OCI-LY1 (cell line): ENCODE results near the gene KIF20B.

Experiments used
- H2AFZ ChIP-seq: fragments of 200-600 bp; sonication (generic), shearing (Covaris generic); 2 replicates; pipeline ENCODE4 v1.6.0; 2014; ENCODE audit warnings: antibody characterized with exemption, mild to moderate bottlenecking, low read length
- H3F3A ChIP-seq: fragments of 200-600 bp; sonication (generic), shearing (Covaris generic); 2 replicates; pipeline ENCODE4 v1.6.0; 2014; ENCODE audit warnings: mild to moderate bottlenecking, antibody characterized with exemption, low read length, moderate library complexity; ENCODE audit not compliant: insufficient read depth
- H3K27ac ChIP-seq: fragments of 200-600 bp; sonication (generic); 2 replicates; pipeline ENCODE4 v1.5.1; 2014; ENCODE audit warnings: low read length, mixed run types, mild to moderate bottlenecking, low read depth; ENCODE audit not compliant: poor library complexity, severe bottlenecking
- H3K27me3 ChIP-seq: fragments of 200-600 bp; sonication (generic); 2 replicates; pipeline ENCODE4 v1.6.0; 2014; ENCODE audit warnings: antibody characterized with exemption, mild to moderate bottlenecking, low read length, moderate library complexity; ENCODE audit not compliant: insufficient read depth
- H3K36me3 ChIP-seq: fragments of 200-600 bp; sonication (generic); 2 replicates; pipeline ENCODE4 v1.6.1; 2014; ENCODE audit warnings: mild to moderate bottlenecking, antibody characterized with exemption, low read length, moderate library complexity, mixed read lengths; ENCODE audit not compliant: insufficient read depth
- H3K4me1 ChIP-seq: fragments of 200-600 bp; sonication (generic); 2 replicates; pipeline ENCODE4 v1.5.1; 2014; ENCODE audit warnings: mild to moderate bottlenecking, low read length, moderate library complexity; ENCODE audit not compliant: insufficient read depth, severe bottlenecking
- H3K4me2 ChIP-seq: fragments of 200-600 bp; sonication (generic), shearing (Covaris generic); 2 replicates; pipeline ENCODE4 v1.6.1; 2014; ENCODE audit warnings: low read length
- H3K4me3 ChIP-seq: fragments of 200-600 bp; sonication (generic); 2 replicates; pipeline ENCODE4 v1.5.1; 2014; ENCODE audit warnings: low read length, low read depth, mild to moderate bottlenecking, mixed read lengths; ENCODE audit not compliant: poor library complexity, severe bottlenecking
- H3K79me2 ChIP-seq: fragments of 200-600 bp; shearing (Covaris generic); 2 replicates; pipeline ENCODE4 v1.6.1; 2016; ENCODE audit warnings: mixed run types, low read length, mixed read lengths; ENCODE audit not compliant: insufficient read depth
- H3K9ac ChIP-seq: fragments of 200-600 bp; sonication (generic), shearing (Covaris generic); 2 replicates; pipeline ENCODE4 v1.6.1; 2014; ENCODE audit warnings: mild to moderate bottlenecking, low read length, mixed read lengths
- H3K9me2 ChIP-seq: fragments of 200-600 bp; sonication (generic), shearing (Covaris generic); 2 replicates; pipeline ENCODE4 v1.6.1; 2014; ENCODE audit warnings: low read depth, mild to moderate bottlenecking, low read length, mixed read lengths
- H3K9me3 ChIP-seq: fragments of 200-600 bp; shearing (Covaris generic); 2 replicates; pipeline ENCODE4 v1.6.1; 2014; ENCODE audit warnings: low read length, mixed read lengths
- H4K20me1 ChIP-seq: fragments of 200-600 bp; sonication (generic), shearing (Covaris generic); 2 replicates; pipeline ENCODE4 v1.6.0; 2016; ENCODE audit warnings: mild to moderate bottlenecking, low read length; ENCODE audit not compliant: insufficient read depth
- EZH2 ChIP-seq: fragments of 200-600 bp; sonication (generic), shearing (Covaris generic); IDR thresholded peaks from 2 replicates; pipeline ENCODE4 v1.8.0; 2017; ENCODE audit warnings: borderline replicate concordance, mixed run types, mild to moderate bottlenecking, antibody characterized with exemption, low read length, moderate library complexity, mixed read lengths
- TF ChIP-seq, protein P1 (sequence below): fragments of 200-600 bp; sonication (generic), shearing (Covaris generic); IDR thresholded peaks from 2 replicates; pipeline ENCODE4 v1.5.1; 2017; ENCODE audit warnings: mild to moderate bottlenecking, antibody characterized with exemption, low read length, moderate library complexity, mixed read lengths

The KIF20B gene

DNA sequence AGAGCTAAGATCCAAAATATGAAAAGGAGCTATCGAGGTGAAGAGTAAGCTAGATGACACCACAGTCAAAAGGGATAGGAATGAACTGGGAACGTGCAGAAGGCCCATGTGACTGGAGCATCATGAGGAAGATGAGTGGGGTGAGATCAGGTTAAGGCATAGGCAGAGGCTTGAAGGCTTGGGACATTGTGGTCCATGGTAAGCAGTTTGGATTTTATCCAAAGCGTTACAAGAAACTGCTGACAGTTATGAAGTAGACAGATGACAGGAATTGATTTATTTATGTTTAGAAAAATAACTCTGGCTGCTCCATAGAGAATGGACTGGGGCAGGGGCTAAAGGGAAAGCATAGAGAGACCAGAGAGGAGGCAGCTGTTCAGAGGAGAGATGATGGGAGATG lies 38.2 kb upstream of the KIF20B start:
- Histone ChIP-seq H2AFZ (no peak overlapping the region), H4K20me1 (no peaks in the 10 kb centered on the region), H3K9ac (no peak overlapping the region), H3K4me3 (no peak overlapping the region), H3K4me2 (no peak overlapping the region), H3K9me3 (no peaks in the 10 kb centered on the region), H3F3A (no peaks in the 10 kb centered on the region), H3K36me3 (no peaks in the 10 kb centered on the region), H3K79me2 (no peaks in the 10 kb centered on the region), H3K27ac (no peak overlapping the region), H3K27me3 (no peaks in the 10 kb centered on the region), H3K4me1 (no peaks in the 10 kb centered on the region), H3K9me2 (no peaks in the 10 kb centered on the region)
- TF ChIP-seq, protein P1, sequence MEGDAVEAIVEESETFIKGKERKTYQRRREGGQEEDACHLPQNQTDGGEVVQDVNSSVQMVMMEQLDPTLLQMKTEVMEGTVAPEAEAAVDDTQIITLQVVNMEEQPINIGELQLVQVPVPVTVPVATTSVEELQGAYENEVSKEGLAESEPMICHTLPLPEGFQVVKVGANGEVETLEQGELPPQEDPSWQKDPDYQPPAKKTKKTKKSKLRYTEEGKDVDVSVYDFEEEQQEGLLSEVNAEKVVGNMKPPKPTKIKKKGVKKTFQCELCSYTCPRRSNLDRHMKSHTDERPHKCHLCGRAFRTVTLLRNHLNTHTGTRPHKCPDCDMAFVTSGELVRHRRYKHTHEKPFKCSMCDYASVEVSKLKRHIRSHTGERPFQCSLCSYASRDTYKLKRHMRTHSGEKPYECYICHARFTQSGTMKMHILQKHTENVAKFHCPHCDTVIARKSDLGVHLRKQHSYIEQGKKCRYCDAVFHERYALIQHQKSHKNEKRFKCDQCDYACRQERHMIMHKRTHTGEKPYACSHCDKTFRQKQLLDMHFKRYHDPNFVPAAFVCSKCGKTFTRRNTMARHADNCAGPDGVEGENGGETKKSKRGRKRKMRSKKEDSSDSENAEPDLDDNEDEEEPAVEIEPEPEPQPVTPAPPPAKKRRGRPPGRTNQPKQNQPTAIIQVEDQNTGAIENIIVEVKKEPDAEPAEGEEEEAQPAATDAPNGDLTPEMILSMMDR: no peak
- no peak for TF ChIP-seq EZH2

DNA sequence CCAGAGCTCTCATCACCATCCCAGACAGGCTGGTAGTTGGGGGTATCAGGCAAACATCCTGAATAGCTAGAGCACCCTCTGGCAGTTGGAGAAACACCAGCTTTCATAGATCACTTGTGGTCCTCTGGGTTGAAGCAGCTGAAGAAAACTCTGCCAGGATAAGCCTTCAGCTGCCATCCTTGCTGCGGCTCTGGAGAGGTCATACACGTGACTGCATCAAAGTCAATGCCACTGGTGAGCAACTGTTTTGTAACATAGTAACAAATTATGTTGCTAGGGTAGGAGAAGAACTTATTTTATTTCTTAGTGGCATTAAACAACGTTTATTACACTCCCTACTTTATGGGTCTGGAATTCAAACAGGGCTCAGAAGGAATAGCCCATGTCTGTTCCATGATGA lies 37.2 kb upstream of the KIF20B start:
- Histone ChIP-seq H3K9me2 (no peaks in the 10 kb centered on the region), H3K27ac (no peak overlapping the region), H3K79me2 (no peaks in the 10 kb centered on the region), H3K9me3 (no peaks in the 10 kb centered on the region), H3K4me2 (no peak overlapping the region), H3K4me1 (no peaks in the 10 kb centered on the region), H3K36me3 (no peaks in the 10 kb centered on the region), H3K27me3 (no peaks in the 10 kb centered on the region), H3K4me3 (no peak overlapping the region), H3K9ac (no peak overlapping the region), H2AFZ (no peak overlapping the region), H3F3A (no peaks in the 10 kb centered on the region), H4K20me1 (no peaks in the 10 kb centered on the region)
- TF ChIP-seq, protein P1: no peak
- no peak for TF ChIP-seq EZH2

DNA sequence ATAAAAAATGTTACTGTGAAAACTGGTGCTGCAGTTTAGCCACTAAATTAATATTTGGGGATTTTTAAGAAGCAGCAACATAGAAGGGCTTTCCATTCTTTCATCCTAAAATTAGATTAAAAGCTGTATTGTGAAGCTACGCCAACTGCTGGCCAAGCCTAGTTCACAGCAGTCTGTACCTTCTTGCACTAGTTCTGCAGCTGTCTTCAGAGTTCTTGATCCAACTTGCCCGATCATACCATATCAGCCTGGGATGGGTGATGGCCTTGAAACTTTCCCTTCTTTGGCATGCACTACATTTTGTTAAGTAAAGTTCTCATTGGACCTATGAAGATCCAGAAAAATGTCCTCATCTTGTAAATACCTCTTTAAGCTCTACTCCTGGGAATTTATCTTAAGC lies 36.1 kb upstream of the KIF20B start:
- TF ChIP-seq EZH2: no peak
- TF ChIP-seq, protein P1: peak; percentile 10; the same call in 1 of the 2 replicates

More for the DNA sequence above, 36.1 kb upstream of the KIF20B start:
- Histone ChIP-seq H3K9me2 (no peaks in the 10 kb centered on the region), H3K4me2 (no peak overlapping the region), H3K9me3 (no peaks in the 10 kb centered on the region), H3K4me3 (no peak overlapping the region), H4K20me1 (no peaks in the 10 kb centered on the region), H3K79me2 (no peaks in the 10 kb centered on the region), H3K36me3 (no peaks in the 10 kb centered on the region), H3K4me1 (no peaks in the 10 kb centered on the region), H3K27me3 (no peaks in the 10 kb centered on the region), H2AFZ (no peak overlapping the region), H3K9ac (no peak overlapping the region), H3K27ac (no peak overlapping the region), H3F3A (no peaks in the 10 kb centered on the region)
